SU-DHL-6 (cell line): ENCODE data around the gene SP110.

ENCODE experiments used
- H2AFZ ChIP-seq: fragments of 200-600 bp; sonication (generic); 2 replicates; pipeline ENCODE4 v1.6.1; 2014; ENCODE audit warnings: low read depth, mild to moderate bottlenecking, moderate library complexity, mixed read lengths, antibody characterized with exemption, low read length; ENCODE audit not compliant: severe bottlenecking
- H3F3A ChIP-seq: fragments of 200-600 bp; shearing (Covaris generic); 2 replicates; pipeline ENCODE4 v1.6.0; 2016; ENCODE audit warnings: antibody characterized with exemption, mild to moderate bottlenecking; ENCODE audit not compliant: insufficient read depth
- H3K27ac ChIP-seq: fragments of 200-600 bp; sonication (generic); 2 replicates; pipeline ENCODE4 v1.5.1; 2016; ENCODE audit warnings: low read depth, mild to moderate bottlenecking, low read length, moderate library complexity, mixed read lengths
- H3K27me3 ChIP-seq: fragments of 200-600 bp; sonication (generic), shearing (Covaris generic); 2 replicates; pipeline ENCODE4 v1.6.0; 2014; ENCODE audit warnings: mild to moderate bottlenecking, low read length
- H3K36me3 ChIP-seq: fragments of 200-600 bp; sonication (generic); 2 replicates; pipeline ENCODE4 v1.6.1; 2014; ENCODE audit warnings: mild to moderate bottlenecking, low read length, mixed read lengths
- H3K4me2 ChIP-seq: fragments of 300-600, 200-600 bp; shearing (Covaris generic), sonication (generic); 2 replicates; pipeline ENCODE4 v1.6.0; 2014; ENCODE audit warnings: low read length, low read depth, mild to moderate bottlenecking; ENCODE audit not compliant: poor library complexity, severe bottlenecking
- H3K4me3 ChIP-seq: fragments of 200-600 bp; sonication (generic); 2 replicates; pipeline ENCODE4 v1.5.1; 2014; ENCODE audit warnings: antibody characterized with exemption, low read length, mild to moderate bottlenecking, mixed read lengths; ENCODE audit not compliant: insufficient read depth, poor library complexity, severe bottlenecking
- H3K79me2 ChIP-seq: fragments of 200-600 bp; sonication (generic); 2 replicates; pipeline ENCODE4 v1.6.1; 2014; ENCODE audit warnings: mild to moderate bottlenecking, low read length, moderate library complexity; ENCODE audit not compliant: insufficient read depth
- H3K9ac ChIP-seq: fragments of 200-600 bp; sonication (generic); 2 replicates; pipeline ENCODE4 v1.7.0; 2014; ENCODE audit warnings: mild to moderate bottlenecking, low read length
- H3K9me2 ChIP-seq: fragments of 200-600 bp; sonication (generic); replicated peaks from 2 replicates; pipeline ENCODE4 v1.6.1; 2014; ENCODE audit warnings: low read length; ENCODE audit not compliant: insufficient read depth
- H3K9me3 ChIP-seq: fragments of 200-600 bp; sonication (generic); 2 replicates; pipeline ENCODE4 v1.6.1; 2014; ENCODE audit warnings: low read length, mixed read lengths; ENCODE audit not compliant: insufficient read depth
- H4K20me1 ChIP-seq: fragments of 200-600 bp; sonication (generic); 2 replicates; pipeline ENCODE4 v1.6.1; 2014; ENCODE audit warnings: low read depth, mild to moderate bottlenecking, antibody characterized with exemption, low read length, moderate library complexity, mixed read lengths
- CTCF ChIP-seq: fragments of 200-600 bp; sonication (generic); IDR thresholded peaks from one replicate; pipeline ENCODE4 v1.5.1; 2017; ENCODE audit warnings: antibody characterized with exemption, mild to moderate bottlenecking, low read length, moderate library complexity; ENCODE audit not compliant: insufficient read depth, poor library complexity, severe bottlenecking
- EZH2phosphoT487 ChIP-seq: fragments of 200-600 bp; sonication (generic), shearing (Covaris generic); conservative IDR thresholded peaks from 2 replicates; pipeline ENCODE4 v1.6.1; 2018; ENCODE audit warnings: mild to moderate bottlenecking, antibody characterized with exemption, low read length, moderate library complexity, mixed read lengths

The SP110 gene

GRCh38 chr2:230230496-230231200 lies 10.9 kb upstream of the SP110 start:
- Histone ChIP-seq H3F3A (peaks cover 55% of the 10 kb centered on the region), H3K4me3 (peak overlapping the region; percentile 72), H3K9me3 (peaks cover 9% of the 10 kb centered on the region; the same call in 1 of the 2 replicates), H2AFZ (no peak overlapping the region), H4K20me1 (no peaks in the 10 kb centered on the region), H3K79me2 (peaks cover 89% of the 10 kb centered on the region), H3K4me2 (peak overlapping the region; percentile 89), H3K9me2 (no peaks in the 10 kb centered on the region), H3K36me3 (peaks cover 24% of the 10 kb centered on the region), H3K27ac (peak overlapping the region; percentile 98), H3K9ac (peak overlapping the region; percentile 46; the same call in 1 of the 2 replicates), H3K27me3 (no peaks in the 10 kb centered on the region)
- TF ChIP-seq CTCF (no peak), EZH2phosphoT487 (no peak)

GRCh38 chr2:230230087-230230486 lies 10.3 kb upstream of the SP110 start:
- no peaks in the 10 kb centered on the region for H3K9me2 ChIP-seq
- peaks cover 24% of the 10 kb centered on the region for H3K36me3 ChIP-seq
- peaks cover 60% of the 10 kb centered on the region for H3F3A ChIP-seq
- H3K27ac ChIP-seq = peak overlapping the region; percentile 98
- peak overlapping the region; percentile 89 for H3K4me2 ChIP-seq
- peaks cover 9% of the 10 kb centered on the region; the same call in 1 of the 2 replicates for H3K9me3 ChIP-seq
- H4K20me1 ChIP-seq = no peaks in the 10 kb centered on the region
- peak overlapping the region; percentile 72 for H3K4me3 ChIP-seq
- no peaks in the 10 kb centered on the region for H3K27me3 ChIP-seq
- H3K79me2 ChIP-seq = peaks cover 83% of the 10 kb centered on the region
- H2AFZ ChIP-seq = no peak overlapping the region
- H3K9ac ChIP-seq = peak overlapping the region; percentile 35
- TF ChIP-seq EZH2phosphoT487 (no peak), CTCF (no peak)

- Histone ChIP-seq H4K20me1 (no peaks in the 10 kb centered on the region), H3K4me3 (peak overlapping the region; percentile 72), H3K27me3 (no peaks in the 10 kb centered on the region), H3K27ac (peak overlapping the region; percentile 98), H3K9me3 (peaks cover 9% of the 10 kb centered on the region; the same call in 1 of the 2 replicates), H3K9me2 (no peaks in the 10 kb centered on the region), H3K9ac (peak overlapping the region; percentile 71), H3K79me2 (peaks cover 64% of the 10 kb centered on the region), H3F3A (peaks cover 42% of the 10 kb centered on the region), H3K4me2 (peak overlapping the region; percentile 89), H3K36me3 (peaks cover 18% of the 10 kb centered on the region), H2AFZ (no peak overlapping the region)
- TF ChIP-seq CTCF (no peak), EZH2phosphoT487 (no peak)
Measured at GRCh38 chr2:230227216-230227615, 7.4 kb upstream of the SP110 start.
